ENCODE measurements around the gene TRAF7.

Gene TRAF7

DNA sequence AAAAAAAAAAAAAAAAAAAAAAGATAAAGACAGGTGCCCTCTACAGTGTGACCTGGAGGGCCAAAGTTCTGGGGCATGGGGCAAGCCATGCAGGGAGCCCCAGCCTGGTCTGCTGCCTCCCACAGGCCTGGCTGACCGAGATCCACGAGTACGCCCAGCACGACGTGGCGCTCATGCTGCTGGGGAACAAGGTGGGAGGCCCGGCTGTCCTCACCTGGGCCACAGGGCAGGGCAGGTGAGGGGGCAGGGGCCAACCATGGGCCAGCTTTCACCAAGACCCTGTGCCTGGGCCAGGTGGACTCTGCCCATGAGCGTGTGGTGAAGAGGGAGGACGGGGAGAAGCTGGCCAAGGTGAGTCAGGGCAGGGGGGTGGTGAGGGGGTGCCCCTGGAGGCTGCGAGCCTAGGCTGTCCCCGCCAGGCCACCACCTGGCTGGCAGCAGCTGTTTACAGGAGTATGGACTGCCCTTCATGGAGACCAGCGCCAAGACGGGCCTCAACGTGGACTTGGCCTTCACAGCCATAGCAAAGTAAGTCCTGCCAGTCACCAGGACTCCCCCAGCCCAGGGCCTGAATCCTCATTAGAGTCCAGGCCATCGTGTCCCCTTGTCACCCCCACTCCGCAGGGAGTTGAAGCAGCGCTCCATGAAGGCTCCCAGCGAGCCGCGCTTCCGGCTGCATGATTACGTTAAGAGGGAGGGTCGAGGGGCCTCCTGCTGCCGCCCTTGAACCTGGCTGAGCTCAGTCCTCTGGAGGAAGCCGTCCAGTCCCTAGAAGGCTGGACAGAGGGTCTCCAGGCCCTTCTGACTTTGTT is 2.7 kb upstream of the TRAF7 start:
- no peak for TF ChIP-seq ZFX (IDR thresholded peaks at IDR 0.05)
- TF ChIP-seq, protein P1, sequence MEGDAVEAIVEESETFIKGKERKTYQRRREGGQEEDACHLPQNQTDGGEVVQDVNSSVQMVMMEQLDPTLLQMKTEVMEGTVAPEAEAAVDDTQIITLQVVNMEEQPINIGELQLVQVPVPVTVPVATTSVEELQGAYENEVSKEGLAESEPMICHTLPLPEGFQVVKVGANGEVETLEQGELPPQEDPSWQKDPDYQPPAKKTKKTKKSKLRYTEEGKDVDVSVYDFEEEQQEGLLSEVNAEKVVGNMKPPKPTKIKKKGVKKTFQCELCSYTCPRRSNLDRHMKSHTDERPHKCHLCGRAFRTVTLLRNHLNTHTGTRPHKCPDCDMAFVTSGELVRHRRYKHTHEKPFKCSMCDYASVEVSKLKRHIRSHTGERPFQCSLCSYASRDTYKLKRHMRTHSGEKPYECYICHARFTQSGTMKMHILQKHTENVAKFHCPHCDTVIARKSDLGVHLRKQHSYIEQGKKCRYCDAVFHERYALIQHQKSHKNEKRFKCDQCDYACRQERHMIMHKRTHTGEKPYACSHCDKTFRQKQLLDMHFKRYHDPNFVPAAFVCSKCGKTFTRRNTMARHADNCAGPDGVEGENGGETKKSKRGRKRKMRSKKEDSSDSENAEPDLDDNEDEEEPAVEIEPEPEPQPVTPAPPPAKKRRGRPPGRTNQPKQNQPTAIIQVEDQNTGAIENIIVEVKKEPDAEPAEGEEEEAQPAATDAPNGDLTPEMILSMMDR (conservative IDR thresholded peaks at IDR 0.05) = no peak
- H3K27ac ChIP-seq = peak overlapping the region; percentile 99

DNA sequence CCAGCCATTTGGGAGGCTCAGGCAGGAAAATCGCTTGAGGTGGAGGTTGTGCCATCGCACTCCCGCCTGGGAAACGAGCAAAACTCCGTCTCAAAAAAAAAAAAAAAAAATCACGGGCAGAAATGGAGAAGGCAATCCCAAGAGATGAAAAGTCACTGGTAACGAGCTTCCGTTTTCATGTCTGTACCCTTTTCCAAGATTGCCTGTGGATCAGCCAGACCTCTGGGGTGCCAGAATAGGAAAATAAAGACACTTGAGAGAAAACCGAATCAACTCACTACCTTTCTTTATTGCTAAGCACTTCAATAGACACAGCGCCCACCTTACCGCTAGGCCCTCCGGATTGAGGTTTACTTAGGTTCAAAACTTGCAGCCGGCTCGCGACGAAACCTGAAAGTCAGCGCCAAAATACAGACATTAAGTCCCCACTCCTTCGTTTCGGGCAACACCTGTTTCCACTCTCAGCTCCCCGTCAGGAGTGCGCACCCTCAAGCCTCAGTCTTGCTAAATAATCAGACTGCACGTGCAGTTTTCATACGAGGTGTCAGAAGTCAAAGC is 970 bp upstream of the TRAF7 start:
- no peak for TF ChIP-seq ZFX (IDR thresholded peaks at IDR 0.05)
- TF ChIP-seq, protein P1 (conservative IDR thresholded peaks at IDR 0.05) = no peak
- H3K27ac ChIP-seq = peak overlapping the region; percentile 99

DNA sequence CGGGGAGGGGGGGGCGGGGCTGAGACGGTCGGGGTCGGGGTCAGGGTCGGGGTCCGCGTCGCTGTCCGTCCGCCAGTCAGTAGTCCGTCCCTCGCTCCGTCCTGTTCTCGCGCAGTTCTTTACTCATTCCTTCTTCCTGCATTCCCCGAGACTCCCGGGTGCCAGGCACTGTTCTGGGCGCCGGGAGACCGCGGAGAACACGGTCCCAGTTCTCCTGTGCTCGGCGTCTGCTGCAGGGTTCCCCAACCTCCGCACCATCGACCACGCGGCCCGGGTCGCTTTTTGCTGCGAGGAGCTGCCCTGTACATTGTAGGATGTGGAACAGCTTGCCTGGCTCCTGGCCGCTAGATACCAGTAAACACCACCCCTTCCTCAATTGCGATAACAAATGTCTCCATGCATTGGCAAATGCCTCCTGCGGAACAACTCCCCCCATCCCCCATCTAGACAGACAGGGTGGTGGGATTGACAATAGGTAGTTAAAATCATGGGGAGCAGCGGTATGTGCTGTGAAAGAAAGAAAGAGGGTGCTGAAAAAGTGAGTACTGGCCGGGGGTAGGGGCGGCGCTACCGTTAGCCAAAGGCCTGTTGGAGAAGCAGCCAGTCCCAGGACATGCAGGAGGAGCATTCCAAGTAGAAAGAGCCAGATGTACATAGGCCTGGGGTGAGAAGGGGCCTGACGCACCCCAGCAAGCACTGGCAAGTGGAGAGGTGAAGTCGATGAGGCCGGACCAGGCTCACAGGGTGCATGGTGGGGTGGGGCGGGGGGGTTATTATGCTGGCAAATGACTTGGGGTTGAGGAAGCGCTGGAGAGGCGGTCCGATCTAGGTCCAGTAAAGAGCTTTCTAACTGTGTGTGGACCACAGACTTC is 631 bp downstream of the TRAF7 start:
- TF ChIP-seq ZFX (IDR thresholded peaks at IDR 0.05) = no peak
- TF ChIP-seq, protein P1 (conservative IDR thresholded peaks at IDR 0.05) = no peak
- H3K27ac ChIP-seq = peak overlapping the region; percentile 99

DNA sequence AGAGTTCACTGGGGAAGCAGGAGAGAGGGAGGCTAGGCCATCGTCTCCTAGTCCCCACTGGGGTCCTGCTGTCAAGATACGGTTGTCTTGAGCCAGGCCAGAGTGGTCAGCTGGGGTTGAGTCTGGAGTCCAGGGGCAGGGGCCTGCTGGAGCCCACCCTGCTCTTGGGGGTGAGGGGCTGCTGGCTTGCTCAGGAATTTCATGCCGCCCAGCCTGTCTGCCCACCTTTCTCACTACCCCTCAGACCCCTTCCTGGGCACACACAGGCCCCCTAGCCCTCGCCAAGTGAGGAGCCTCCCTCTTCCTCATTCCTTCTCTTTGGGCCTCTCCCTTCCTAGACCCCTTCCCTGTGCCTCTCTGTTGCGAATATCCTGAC is 1.3 kb downstream of the TRAF7 start:
- no peak for TF ChIP-seq ZFX (IDR thresholded peaks at IDR 0.05)
- TF ChIP-seq, protein P1 (conservative IDR thresholded peaks at IDR 0.05) = no peak
- peak overlapping the region; percentile 99 for H3K27ac ChIP-seq

DNA sequence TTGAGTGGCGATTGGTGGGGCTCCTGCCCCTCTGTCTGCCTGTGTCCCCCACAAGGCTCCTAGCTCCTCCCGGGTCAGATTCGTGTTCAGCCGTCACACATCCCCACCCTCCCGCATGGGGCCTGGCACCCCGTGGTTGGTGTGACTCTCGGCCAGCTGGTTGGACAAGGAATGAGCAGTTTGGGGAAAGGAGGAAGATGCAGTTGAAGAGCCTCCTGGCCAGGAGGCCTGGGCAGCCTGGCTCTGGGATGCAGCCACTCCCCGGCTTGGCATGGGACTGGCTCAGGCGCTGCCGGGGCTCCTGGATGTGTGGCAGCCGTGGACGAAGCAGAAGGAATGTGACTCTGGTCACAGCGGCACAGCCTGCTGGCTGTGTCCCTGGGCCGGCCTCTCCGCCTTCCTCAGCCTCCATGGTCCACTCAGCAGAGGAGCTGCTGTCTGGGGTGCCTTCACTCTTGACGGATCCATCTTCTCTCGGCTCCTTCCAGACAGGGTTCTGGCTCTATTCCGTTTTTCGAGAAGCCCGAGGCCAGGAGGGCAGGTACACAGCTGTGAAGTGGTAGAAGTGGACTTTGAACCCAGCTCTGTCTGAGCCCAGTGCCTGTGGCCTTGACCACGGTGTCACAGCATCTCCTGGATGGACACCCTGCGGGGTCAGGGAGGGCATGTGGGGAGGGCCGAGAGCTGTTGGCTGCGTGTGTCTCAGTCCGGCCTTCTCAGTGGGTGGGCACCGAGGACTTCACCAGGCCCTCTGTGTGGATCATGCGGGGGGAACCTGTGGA is 2.1 kb downstream of the TRAF7 start:
- peak overlapping the region; percentile 99 for H3K27ac ChIP-seq
- TF ChIP-seq, protein P1 (conservative IDR thresholded peaks at IDR 0.05) = no peak
- TF ChIP-seq ZFX (IDR thresholded peaks at IDR 0.05) = no peak

DNA sequence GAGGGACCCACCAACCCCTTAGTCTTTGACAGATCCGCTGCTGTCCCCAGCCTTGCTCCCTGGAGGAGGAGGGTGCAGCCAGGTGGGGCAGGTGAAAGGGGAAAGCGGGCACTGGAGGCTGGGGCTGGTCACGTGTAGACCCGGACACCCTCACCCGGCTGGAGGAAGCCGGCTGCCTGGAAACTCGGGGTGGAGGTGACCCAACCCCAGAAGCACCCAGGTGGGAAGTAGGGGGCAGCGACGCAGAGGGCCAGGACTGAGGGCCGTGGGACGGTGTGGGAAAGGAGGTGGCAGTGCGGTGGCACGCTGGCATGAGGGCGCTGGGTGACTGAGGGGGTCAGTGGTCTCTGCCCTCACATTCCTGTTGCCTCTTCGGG is 2.7 kb downstream of the TRAF7 start:
- TF ChIP-seq, protein P1 (conservative IDR thresholded peaks at IDR 0.05) = no peak
- TF ChIP-seq ZFX (IDR thresholded peaks at IDR 0.05) = no peak
- H3K27ac ChIP-seq = no peak overlapping the region
